NOMO-1 treated with DMSO at 0.1 percent for 48 hours (cell line): ENCODE results near the gene NME7.
"Not testable (repeated sequence)": the region's sequence is repeated elsewhere in the genome, so short reads cannot be mapped to it uniquely, and the experiment has no call there.

ENCODE experiments used
- DNase-seq: peaks from one replicate; lab custom pipeline; 2025; ENCODE audit not compliant: unreplicated experiment; lab: John Stamatoyannopoulos, UW

The NME7 gene

DNA sequence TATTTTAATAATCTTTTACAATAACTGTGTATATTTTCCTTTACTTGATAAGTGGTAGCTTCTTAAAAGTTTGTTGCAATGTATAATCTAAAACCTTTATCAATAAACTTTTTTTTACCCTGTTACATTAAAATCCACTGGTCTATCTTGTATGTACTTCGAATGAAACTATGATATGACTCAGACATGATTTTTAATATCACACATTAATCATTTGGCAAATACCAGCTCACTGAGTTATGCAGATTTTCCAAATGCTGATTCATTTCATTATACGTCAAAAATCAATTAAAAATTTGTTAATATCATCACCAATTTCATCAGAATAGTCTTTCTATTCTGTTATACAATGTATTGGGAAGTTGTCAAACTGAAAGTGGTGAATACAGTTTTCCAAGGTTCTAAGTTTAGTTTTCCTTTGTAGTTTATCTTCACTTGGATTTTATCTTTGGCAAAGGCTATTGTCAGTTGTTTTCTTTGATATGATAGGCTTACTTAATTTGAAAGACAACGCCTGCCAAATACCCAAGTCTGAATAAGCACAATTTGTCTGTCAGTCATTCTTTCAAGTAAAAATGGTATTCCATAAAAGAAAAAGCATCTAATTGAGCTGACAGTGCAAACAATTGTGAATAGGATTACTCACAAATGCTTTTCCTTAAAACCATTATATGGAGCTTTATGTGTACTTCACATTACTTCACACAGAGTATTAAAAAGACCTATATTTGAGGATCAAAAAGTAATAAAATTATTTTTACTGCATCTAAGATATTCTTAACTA, 127.0 kb downstream of the NME7 start:
- DNase-seq: no peak

DNA sequence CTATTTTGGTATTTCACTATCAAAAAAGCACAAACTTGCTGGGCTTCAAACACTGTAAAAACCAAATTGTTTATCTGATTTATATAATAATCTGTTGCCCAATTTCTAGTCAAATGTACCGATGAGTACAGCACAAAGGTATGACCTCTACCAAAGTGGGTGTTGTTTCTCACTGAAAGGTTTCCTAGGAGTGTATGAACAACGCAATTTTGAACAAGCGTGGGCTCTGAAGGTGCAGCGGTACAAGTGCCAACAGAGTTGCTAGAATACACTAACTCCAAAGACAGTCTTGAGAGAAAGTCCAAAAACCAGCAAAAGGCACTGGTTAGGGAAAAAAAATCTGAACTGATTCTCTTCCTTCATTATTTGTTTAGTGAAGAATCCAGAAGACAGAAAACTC, 130.7 kb downstream of the NME7 start:
- DNase-seq: no peak

DNA sequence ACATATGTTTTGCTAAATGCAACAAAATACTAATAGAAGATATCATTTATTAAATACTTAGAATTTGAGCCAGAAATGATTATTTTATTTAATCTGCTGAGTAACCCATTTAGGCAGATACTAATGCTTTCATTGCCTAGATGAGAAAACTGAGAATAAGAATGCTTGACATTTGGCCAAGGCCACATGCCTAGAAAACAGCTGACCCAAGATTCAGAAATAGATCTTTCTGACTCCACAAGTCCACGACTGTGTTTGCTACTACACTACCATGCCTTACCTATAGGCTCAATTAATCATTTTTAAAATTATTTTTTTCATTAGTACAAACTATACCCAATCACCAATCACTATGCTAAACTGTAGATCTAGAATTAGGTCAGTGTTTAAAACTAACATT, 131.5 kb downstream of the NME7 start:
- no peak for DNase-seq

DNA sequence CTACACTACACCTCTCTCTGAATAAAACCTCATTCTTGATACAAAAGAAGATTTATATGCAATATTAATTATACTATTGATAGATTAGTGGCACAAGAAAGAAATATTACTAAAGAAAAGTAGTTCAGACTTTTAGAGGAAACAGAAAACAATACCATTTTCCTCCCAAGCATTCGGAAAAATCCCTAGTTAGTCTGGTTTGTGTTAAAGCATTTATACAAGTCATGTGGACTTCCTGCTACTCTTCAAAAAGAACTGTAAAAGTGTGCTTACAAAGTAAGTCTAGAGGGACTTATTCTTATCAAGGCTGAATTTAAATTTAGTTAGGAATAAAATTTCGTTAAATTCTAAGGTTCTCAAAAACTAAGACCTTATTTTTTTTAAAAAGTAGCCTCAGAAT, 132.0 kb downstream of the NME7 start:
- no peak for DNase-seq

GRCh38 chr1:169234780-169235179, 132.8 kb downstream of the NME7 start:
- no peak for DNase-seq

GRCh38 chr1:169217636-169218035, 150.0 kb downstream of the NME7 start:
- DNase-seq: peak; percentile 35

- no peak for DNase-seq
These were observed 153.0 kb downstream of the NME7 start for GRCh38 chr1:169214598-169214997.

DNA sequence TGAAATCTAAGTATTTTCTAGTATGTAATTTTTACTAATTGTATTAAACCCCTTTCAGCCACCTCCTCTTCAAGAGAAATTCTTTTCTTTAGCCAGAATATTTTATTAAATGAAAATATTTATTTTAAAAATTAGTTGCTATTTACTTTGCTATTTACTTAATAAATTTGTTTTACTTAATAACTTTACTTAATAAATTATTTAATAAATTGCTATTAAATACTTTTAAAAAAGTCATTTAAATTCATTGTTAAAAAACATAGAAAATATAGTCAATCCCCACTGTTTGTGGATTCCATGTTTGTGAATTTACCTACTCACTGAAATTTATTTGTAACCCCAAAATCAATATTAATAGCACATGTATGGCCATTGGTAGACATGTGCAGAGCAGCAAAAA, 155.5 kb downstream of the NME7 start:
- DNase-seq: no peak

DNA sequence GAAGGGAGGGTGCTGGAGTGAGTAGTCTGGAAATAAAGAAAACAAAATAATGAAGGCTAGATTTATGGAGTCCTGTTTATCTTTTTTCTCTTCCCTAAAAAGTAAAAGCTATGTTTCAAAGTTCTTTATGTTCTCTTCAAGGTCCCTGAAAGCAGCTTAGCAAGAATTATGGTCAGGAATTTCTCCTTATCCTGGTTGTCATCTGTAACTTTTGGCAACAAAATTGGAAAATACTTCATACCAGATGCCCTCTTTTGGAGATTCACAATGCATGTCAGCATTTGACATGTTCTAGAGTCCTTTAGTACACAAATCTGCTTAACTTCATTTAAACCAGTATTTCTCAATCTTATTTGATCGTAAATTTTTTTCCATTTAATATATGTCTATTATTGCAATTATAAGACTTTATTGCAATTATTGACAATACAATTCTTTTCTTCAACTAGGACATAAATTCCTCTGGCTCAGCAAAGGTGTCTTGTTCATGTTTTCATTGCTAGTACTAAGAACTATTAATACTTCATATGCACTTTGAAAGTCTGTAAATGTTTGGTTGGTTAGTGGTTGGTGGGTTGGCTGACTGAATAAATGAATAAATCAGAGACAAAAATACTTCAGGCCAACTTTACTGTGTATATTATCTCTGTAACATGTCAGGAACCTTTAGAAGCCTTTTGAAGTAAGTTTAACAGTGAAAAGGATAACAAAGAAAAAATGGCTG, 159.6 kb downstream of the NME7 start:
- no peak for DNase-seq

DNA sequence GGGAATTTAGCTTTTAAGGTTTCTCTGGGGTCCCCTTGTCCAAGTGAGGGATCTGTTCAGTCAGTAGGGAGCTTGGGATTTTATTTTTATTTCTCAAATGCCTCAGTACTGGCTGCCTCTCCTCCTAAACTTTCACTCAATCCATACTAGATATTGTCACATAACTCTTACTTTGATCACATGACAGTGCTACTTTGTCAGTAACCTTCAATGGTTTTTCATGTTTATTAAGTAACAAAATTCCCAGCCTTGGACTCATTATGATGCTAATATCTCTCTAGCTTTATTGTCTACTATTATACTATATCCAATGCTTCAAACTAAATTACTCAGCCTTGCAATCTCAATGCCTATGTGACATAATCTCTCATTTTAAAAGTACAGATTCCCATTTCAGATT, 163.4 kb downstream of the NME7 start:
- no peak for DNase-seq

GRCh38 chr1:169202791-169203665, 164.6 kb downstream of the NME7 start:
- DNase-seq: no peak

- DNase-seq: no peak
These were observed 166.4 kb downstream of the NME7 start for GRCh38 chr1:169201084-169201619.

DNA sequence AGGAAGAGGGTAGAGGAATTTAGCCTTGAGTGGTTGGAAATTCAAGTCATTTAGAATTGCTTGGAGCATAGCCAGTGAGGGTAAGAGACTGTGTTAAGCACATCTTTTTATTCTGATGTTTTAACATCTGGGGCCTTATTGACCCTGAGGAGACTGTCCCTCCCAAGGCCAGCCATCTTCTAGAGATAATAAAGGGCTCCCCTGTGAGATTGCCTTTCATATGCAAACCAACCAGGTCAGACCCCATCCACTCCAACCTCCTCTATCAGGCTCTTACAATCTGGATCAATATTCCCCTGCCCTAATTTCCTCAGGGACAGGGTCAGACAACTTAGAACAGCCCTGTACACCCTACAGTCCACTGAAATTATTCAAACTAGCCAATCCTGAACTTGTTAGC, 167.3 kb downstream of the NME7 start:
- DNase-seq: no peak

DNA sequence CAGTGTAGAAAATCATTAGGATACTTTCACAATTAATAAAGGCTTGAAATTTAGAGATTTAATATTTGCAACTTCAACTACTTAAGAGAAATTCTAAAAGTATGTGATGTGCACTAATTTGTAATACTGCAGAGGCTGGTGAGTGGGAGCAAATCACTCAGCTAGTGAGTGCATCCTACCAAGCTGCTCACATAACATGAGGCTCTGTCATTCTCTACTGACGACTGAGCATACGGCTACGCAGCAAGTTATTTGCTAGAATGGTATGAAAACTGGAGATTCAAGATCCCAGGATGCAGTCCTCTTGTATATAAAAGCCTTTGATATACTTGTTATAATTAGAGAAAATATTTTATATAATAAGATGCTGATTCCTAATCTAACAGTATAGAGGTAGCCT, 171.0 kb downstream of the NME7 start:
- DNase-seq: no peak

DNA sequence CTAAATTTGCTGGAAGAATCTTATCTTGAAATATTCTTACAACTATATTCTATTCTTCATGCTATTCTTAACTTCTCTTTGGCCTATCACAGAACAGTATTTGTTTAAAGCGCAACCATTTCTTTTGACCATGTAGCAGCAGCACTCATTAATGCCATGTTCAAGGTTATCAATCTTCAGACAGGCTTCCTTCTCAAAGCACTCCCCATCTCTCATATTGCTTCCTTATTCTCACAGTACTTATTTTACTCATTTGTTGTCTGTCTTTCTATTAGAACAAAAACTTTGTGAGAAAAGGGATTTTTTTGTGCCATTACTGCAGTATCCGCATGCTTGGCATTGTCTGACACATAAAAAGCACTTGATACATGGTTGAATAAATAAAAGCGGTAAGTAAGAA, 171.4 kb downstream of the NME7 start:
- no peak for DNase-seq

GRCh38 chr1:169193191-169193850, 174.3 kb downstream of the NME7 start:
- no peak for DNase-seq

- DNase-seq: no peak
These were observed 181.5 kb downstream of the NME7 start for GRCh38 chr1:169186106-169186505.

DNA sequence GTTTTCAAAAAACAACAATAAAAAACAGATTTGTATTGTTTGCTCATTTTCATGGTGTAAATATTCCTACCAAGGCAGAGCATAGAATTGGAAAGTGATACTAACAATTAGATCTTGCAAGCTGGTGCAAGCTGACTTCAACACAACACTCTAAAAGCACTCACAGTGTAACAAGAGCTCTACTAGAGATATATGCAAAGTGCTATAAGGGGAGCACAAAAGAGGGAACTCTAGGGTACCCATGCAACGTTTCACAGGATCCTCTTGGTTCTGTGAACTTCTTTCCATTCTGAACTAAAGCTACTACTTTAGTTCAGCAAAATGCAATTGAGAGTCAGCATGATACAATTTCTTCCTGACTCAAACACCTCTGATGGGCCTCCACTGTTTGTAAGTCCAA, 182.8 kb downstream of the NME7 start:
- DNase-seq: no peak

- no peak for DNase-seq
These were observed 187.4 kb downstream of the NME7 start for GRCh38 chr1:169180174-169180573.

- DNase-seq: not testable (repeated sequence)
These were observed 188.2 kb downstream of the NME7 start for GRCh38 chr1:169179431-169179830.

- no peak for DNase-seq
These were observed 192.1 kb downstream of the NME7 start for GRCh38 chr1:169175461-169175860.
